T-helper 17 cell (primary cell): ENCODE results near the gene TIMM13. TPM values are rescaled to one million over a fixed set of nuclear protein-coding genes. Genes with fewer than 3 reads are reported as not detected.
"Not testable (repeated sequence)": the region's sequence is repeated elsewhere in the genome, so short reads cannot be mapped to it uniquely, and the experiment has no call there.

Source experiments
- ATAC-seq: fragments of 150-1000 bp; cut with Tn5 transposase; 2 replicates; pipeline ENCODE4 v1.10.0; 2021; ENCODE audit warnings: mild to moderate bottlenecking, moderate library complexity
- DNase-seq, 3 donors: peaks; one replicate each; pipeline versions ENCODE4 v3.0.0 to v3.0.0-alpha.2; 2020 to 2021
- H3K9me3 ChIP-seq: one replicate; pipeline ENCODE4 v1.7.0; 2013; ENCODE audit warnings: low read length, mild to moderate bottlenecking; ENCODE audit not compliant: control insufficient read depth, poor library complexity, severe bottlenecking
- H3K27ac Mint-ChIP-seq: one replicate; pipeline ENCODE4 v1.8.0; 2022; ENCODE audit warnings: mild to moderate bottlenecking, moderate library complexity, mixed read lengths
- H3K27me3 Mint-ChIP-seq: one replicate; pipeline ENCODE4 v1.8.0; 2022; ENCODE audit warnings: mixed read lengths
- H3K36me3 Mint-ChIP-seq: one replicate; pipeline ENCODE4 v1.8.0; 2022; ENCODE audit warnings: low read depth, mixed read lengths
- H3K4me1 Mint-ChIP-seq: one replicate; pipeline ENCODE4 v1.8.0; 2022; ENCODE audit warnings: mild to moderate bottlenecking, mixed read lengths
- H3K4me3 Mint-ChIP-seq: one replicate; pipeline ENCODE4 v1.8.0; 2022; ENCODE audit warnings: mild to moderate bottlenecking, moderate library complexity, mixed read lengths
- total RNA-seq, 4 donors: library from RNA in 2 of 4; stranded (reverse) in 2 of 4; gene quantifications; one replicate each; pipeline ENCODE4 v1.2.3 and lab custom pipeline; 2022 to 2026

Gene TIMM13
- total RNA-seq, 2 donors from 2014 or later, result 22.3 to 27.8 TPM

- ATAC-seq (peak; percentile 85), DNase-seq (peak; percentile 34 to 43 (median 35))
- Mint-ChIP-seq H3K27ac (no peak overlapping the region), H3K4me1 (peaks cover 12% of the 10 kb centered on the region), H3K36me3 (no peaks in the 10 kb centered on the region), H3K4me3 (peak overlapping the region; percentile 87), H3K27me3 (no peaks in the 10 kb centered on the region)
- no peaks in the 10 kb centered on the region for H3K9me3 ChIP-seq
Observed at GRCh38 chr19:2461751-2462634, 34.6 kb upstream of the TIMM13 start.

GRCh38 chr19:2460245-2460644 lies 32.9 kb upstream of the TIMM13 start:
- Mint-ChIP-seq H3K27ac (no peak overlapping the region), H3K36me3 (no peaks in the 10 kb centered on the region), H3K27me3 (no peaks in the 10 kb centered on the region), H3K4me1 (peaks cover 16% of the 10 kb centered on the region), H3K4me3 (peak overlapping the region; percentile 12)
- H3K9me3 ChIP-seq, result no peaks in the 10 kb centered on the region
- DNase-seq, result no peak
- ATAC-seq, result no peak

DNA sequence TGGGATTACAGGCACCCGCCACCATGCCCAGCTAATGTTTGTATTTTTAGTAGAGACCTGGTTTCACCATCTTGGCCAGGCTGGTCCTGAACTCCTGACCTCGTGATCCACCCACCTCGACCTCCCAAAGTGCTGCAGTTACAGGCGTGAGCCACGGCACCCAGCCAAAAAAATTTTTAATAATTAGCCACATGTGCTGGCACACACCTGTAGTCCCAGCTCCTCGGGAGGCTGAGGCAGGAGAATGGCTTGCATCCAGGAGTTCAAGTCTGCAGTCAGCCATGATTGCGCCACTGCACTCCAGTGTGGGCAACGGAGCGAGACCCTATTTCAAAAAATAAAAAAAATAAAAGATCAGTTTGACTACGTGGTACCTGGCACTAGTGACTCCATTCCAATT lies 31.4 kb upstream of the TIMM13 start:
- peaks cover 22% of the 10 kb centered on the region for H3K4me1 Mint-ChIP-seq
- H3K27me3 Mint-ChIP-seq, DNase-seq, H3K9me3 ChIP-seq, H3K27ac Mint-ChIP-seq, H3K4me3 Mint-ChIP-seq, H3K36me3 Mint-ChIP-seq, ATAC-seq: not testable (repeated sequence)

- H3K4me3 Mint-ChIP-seq, result no peak overlapping the region
Observed at GRCh38 chr19:2458054-2458453, 30.7 kb upstream of the TIMM13 start.

GRCh38 chr19:2457394-2458037 lies 30.1 kb upstream of the TIMM13 start:
- peaks cover 22% of the 10 kb centered on the region for H3K4me1 Mint-ChIP-seq
- H3K27me3 Mint-ChIP-seq, result no peaks in the 10 kb centered on the region
- H3K4me3 Mint-ChIP-seq, result peak overlapping the region; percentile 84
- no peaks in the 10 kb centered on the region for H3K36me3 Mint-ChIP-seq
- peak overlapping the region; percentile 92 for H3K27ac Mint-ChIP-seq
- no peaks in the 10 kb centered on the region for H3K9me3 ChIP-seq
- DNase-seq (no peak), ATAC-seq (no peak)

More at GRCh38 chr19:2458054-2458453, 30.7 kb upstream of the TIMM13 start:
- H3K27me3 Mint-ChIP-seq, result no peaks in the 10 kb centered on the region
- H3K36me3 Mint-ChIP-seq, result no peaks in the 10 kb centered on the region
- no peaks in the 10 kb centered on the region for H3K9me3 ChIP-seq
- DNase-seq, result no peak
- peaks cover 22% of the 10 kb centered on the region for H3K4me1 Mint-ChIP-seq
- ATAC-seq, result no peak
- H3K27ac Mint-ChIP-seq, result no peak overlapping the region

- Mint-ChIP-seq H3K27ac (peak overlapping the region; percentile 89), H3K27me3 (no peaks in the 10 kb centered on the region), H3K4me1 (peaks cover 17% of the 10 kb centered on the region), H3K36me3 (no peaks in the 10 kb centered on the region), H3K4me3 (peak overlapping the region; percentile 87)
- peak; percentile 48 to 58 (median 56) for DNase-seq
- no peaks in the 10 kb centered on the region for H3K9me3 ChIP-seq
- peak; percentile 64 for ATAC-seq
Observed at GRCh38 chr19:2455851-2456570, 28.6 kb upstream of the TIMM13 start.

- DNase-seq (no peak), ATAC-seq (no peak)
- Mint-ChIP-seq H3K36me3 (no peaks in the 10 kb centered on the region), H3K27ac (peak overlapping the region; percentile 89), H3K27me3 (no peaks in the 10 kb centered on the region), H3K4me1 (peaks cover 17% of the 10 kb centered on the region), H3K4me3 (peak overlapping the region; percentile 87)
- no peaks in the 10 kb centered on the region for H3K9me3 ChIP-seq
Observed at GRCh38 chr19:2454962-2455850, 27.8 kb upstream of the TIMM13 start.

DNA sequence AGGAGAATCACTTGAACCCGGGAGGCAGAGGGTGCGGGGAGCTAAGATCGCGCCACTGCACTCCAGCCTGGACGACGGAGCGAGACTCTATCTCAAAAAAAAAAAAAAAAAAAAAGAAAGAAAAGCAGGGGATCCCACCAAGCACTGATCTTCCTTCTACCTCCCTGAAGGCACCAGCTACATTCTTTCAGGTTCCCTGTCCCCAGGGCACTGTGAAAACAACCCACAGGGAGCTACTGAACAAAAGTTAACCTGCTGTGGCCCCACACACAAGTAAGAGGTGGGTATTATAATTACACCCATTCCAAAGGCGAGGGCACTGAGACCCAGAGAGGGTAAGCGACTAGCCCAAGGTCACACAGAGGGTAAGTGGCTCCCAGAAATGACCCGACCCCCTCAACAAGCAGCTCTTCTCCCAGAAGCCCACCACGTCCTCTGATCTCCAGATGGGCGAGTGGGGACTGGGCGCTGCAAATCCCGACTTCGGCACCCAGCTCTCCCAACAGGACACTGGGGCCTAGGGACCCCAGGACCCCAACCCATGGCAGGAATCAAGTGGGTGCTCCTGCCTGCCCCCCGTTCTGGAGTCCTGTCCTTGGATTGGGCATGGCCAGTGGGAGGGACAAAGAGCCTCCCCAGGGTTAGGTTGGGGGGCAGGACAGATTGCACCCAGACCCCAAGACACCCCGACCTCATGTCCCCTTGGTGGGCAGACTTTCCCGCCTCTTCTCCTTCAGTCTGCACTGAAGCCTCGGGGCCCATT lies 27.0 kb upstream of the TIMM13 start:
- Mint-ChIP-seq H3K4me1 (peaks cover 17% of the 10 kb centered on the region), H3K36me3 (no peaks in the 10 kb centered on the region)
- DNase-seq, result no peak

DNA sequence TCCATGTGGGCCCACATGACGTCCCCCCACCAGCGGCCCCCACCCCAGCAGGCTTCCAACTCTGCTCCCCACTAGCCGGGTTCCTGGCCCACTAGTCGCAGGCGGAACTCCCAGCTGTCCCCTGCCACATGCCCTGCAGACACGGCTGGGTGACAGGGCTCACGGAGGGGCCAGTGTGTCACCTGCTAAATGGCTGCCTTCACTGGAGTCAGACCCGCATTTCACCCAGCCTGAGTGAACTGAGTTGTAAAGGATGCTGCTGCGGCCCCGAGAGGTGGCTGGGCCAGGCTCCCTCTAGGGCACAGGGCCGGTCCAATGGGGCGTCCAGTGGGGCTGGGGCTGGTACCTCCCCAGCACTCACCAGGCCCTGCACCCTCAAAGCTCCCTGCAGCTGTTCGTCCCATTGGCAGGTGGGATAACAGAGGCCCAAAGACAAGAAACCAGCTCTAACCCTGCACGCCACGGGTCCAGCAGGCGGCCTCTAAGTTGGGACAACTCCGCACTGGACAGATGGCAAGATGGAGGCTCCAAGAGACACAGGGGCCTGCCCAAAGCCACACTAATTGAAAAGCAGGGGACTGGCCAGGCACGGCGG lies 26.1 kb upstream of the TIMM13 start:
- H3K4me3 Mint-ChIP-seq, result no peak overlapping the region
- peaks cover 17% of the 10 kb centered on the region for H3K4me1 Mint-ChIP-seq
- ATAC-seq, result no peak
- H3K9me3 ChIP-seq, result no peaks in the 10 kb centered on the region
- no peak for DNase-seq
- no peaks in the 10 kb centered on the region for H3K27me3 Mint-ChIP-seq
- H3K27ac Mint-ChIP-seq, result peak overlapping the region; percentile 62
- no peaks in the 10 kb centered on the region for H3K36me3 Mint-ChIP-seq

More for the DNA sequence above, 27.0 kb upstream of the TIMM13 start:
- no peak for ATAC-seq
- Mint-ChIP-seq H3K4me3 (peak overlapping the region; percentile 87), H3K27me3 (no peaks in the 10 kb centered on the region), H3K27ac (peak overlapping the region; percentile 89)
- no peaks in the 10 kb centered on the region for H3K9me3 ChIP-seq

- no peaks in the 10 kb centered on the region for H3K36me3 Mint-ChIP-seq
- no peak for ATAC-seq
- no peak overlapping the region for H3K4me3 Mint-ChIP-seq
- H3K9me3 ChIP-seq, result no peaks in the 10 kb centered on the region
- DNase-seq, result no peak
- no peak overlapping the region for H3K27ac Mint-ChIP-seq
- H3K4me1 Mint-ChIP-seq, result peaks cover 16% of the 10 kb centered on the region
- H3K27me3 Mint-ChIP-seq, result no peaks in the 10 kb centered on the region
Observed at GRCh38 chr19:2451741-2452140, 24.4 kb upstream of the TIMM13 start.

DNA sequence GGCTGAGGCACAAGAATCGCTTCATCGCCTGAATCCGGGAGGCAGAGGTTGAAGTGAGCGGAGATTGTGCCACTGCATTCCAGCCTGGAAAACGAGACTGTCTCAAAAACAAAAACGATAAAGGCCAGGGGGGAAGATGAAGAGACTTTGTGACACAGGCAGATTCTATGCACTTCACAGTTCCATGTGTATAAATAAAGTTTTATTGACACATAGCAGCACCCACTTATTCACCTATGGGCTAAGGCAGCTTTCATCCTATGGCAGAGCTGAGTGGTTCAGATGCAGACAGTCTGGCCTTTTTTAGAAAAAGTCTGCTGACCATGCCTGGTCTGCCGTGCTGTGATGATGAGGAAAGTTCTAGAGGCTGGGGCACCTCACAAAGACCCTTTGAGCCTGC lies 23.8 kb upstream of the TIMM13 start:
- H3K27me3 Mint-ChIP-seq, result no peaks in the 10 kb centered on the region
- H3K27ac Mint-ChIP-seq, result no peak overlapping the region
- no peaks in the 10 kb centered on the region for H3K36me3 Mint-ChIP-seq
- ATAC-seq (no peak), DNase-seq (no peak)
- no peaks in the 10 kb centered on the region for H3K9me3 ChIP-seq
- H3K4me3 Mint-ChIP-seq, result no peak overlapping the region
- H3K4me1 Mint-ChIP-seq, result peaks cover 18% of the 10 kb centered on the region

DNA sequence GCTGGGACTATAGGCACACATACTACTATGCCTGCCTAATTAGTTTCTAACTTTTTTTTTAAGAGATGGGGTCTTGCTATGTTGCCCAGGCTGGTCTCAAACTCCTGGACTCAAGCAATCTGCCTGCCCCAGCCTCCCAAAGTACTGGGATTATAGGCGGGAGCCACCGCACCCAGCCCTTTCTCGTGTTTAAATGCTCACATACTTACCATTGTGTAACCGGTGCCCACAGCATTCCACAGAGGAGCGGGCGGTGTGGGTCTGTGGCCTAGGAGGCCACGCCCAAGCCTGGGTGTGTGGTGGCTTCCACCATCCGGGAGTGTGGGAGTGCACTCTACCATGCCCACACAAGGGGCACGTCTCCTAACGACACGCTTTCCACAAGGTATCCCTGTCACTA lies 21.6 kb upstream of the TIMM13 start:
- Mint-ChIP-seq H3K4me1 (peaks cover 10% of the 10 kb centered on the region), H3K27ac (no peak overlapping the region), H3K36me3 (no peaks in the 10 kb centered on the region), H3K4me3 (no peak overlapping the region), H3K27me3 (no peaks in the 10 kb centered on the region)
- no peaks in the 10 kb centered on the region for H3K9me3 ChIP-seq
- DNase-seq (no peak), ATAC-seq (no peak)
